Epithelial cell of prostate (primary cell): Measurements from ENCODE around the gene MIGA2.
"Not testable (repeated sequence)": the region's sequence is repeated elsewhere in the genome, so short reads cannot be mapped to it uniquely, and the experiment has no call there.

Experiments
- DNase-seq: peaks from one replicate; pipeline ENCODE4 v3.0.0-alpha.2; 2011; ENCODE audit warnings: low read depth, low spot score
- H3K27ac ChIP-seq: fragments of 450-650 bp; 2 replicates; pipeline ENCODE4 v1.5.1; 2017; ENCODE audit warnings: mild to moderate bottlenecking

The MIGA2 gene

DNA sequence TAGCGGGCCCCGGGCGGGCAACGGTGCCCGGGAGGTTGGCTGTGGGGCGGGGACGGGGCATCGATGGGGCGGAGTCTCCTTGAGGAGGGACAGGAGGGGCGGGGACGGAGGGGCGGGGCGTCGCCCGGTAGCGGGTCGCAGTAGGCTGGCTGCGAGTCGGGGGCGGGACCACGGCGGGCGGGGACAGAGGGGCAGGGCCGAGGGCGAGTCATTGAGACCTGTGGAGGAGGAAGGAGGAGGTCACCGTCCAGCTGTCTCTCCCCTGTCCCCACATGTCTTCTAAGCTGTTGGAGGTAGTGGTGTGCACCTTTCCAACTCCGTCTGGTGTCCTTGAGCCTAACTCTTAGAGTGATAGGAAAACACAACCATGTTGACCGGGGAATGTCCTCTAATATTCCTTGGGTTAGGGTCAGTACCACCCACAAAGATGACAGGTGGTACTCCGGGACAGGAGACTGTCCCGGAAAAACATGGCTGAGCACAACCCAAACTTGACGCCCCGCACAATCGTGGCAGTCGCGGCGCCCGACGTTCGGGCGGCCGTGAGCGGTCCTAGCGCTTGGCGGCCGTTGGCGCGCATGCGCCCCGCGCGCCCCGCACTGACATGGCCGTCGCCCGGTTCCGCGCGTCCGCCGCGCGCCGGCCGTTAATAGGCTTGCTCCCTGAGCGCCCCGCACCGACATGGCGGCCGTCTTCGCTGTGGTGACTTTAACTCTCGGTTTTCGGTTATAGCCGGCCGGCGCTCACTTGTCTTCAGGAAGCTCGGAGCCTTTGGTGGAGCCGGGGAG, 74.5 kb downstream of the MIGA2 start, which contains the start of the genes CRAT and PTPA:
CRAT (minus strand) TSS at position 54 of the 788 bp plus-strand sequence. CDS start 284 bp downstream, outside the sequence.
PTPA (plus strand) TSS at position 676 of the 788 bp plus-strand sequence. CDS start 186 bp downstream, outside the sequence.
- DNase-seq: peak; percentile 68
- H3K27ac ChIP-seq: peak within 1 kb of the TSS; percentile 82

DNA sequence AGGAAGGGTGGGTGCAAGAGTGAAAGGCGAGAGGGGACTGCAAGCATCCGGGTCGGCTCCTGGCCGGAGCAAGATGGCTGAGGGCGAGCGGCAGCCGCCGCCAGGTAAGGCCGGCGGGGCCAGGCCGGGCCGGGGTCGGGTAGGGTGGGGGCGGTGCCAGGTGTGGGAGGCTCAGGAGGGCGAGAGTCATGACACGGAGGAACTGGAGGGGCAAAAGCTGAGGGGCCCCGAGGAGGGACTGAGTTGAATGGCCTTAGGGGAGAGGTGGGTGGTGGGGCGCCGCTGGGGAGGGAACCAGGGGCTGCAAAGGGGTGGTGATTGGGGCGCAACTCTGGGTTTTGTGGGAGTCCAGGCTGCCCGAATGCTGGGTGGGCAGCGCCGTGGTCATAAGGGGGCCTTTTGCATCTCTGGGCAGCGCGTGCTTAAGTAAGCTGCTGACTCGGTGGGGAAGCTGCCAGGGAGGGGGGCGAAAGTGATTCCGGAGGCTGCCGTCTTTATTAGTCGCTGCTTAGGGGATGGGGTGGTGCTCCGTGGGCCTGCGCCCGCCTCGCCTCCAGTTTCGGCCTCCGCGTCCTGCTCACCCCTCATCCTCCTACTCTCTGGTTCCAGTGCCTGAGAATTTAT, 75.2 kb downstream of the MIGA2 start:
- peak overlapping the region; percentile 82 for H3K27ac ChIP-seq
- no peak for DNase-seq

DNA sequence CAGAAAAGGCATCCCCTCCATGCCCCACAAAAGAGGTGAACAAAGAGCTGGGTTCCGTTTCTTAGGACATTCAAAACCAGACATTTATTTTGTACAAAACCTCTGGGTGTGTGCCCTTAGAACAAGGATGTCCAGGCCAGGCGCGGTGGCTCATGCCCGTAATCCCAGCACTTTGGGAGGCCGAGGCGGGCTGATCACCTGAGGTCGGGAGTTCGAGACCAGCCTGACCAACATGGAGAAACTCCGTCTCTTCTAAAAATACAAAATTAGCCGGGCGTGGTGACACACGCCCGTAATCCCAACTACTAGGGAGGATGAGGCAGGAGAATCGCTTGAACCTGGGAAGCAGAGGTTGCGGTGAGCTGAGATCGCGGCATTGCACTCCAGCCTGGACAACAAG, 76.1 kb downstream of the MIGA2 start:
- H3K27ac ChIP-seq: peak overlapping the region; percentile 82

DNA sequence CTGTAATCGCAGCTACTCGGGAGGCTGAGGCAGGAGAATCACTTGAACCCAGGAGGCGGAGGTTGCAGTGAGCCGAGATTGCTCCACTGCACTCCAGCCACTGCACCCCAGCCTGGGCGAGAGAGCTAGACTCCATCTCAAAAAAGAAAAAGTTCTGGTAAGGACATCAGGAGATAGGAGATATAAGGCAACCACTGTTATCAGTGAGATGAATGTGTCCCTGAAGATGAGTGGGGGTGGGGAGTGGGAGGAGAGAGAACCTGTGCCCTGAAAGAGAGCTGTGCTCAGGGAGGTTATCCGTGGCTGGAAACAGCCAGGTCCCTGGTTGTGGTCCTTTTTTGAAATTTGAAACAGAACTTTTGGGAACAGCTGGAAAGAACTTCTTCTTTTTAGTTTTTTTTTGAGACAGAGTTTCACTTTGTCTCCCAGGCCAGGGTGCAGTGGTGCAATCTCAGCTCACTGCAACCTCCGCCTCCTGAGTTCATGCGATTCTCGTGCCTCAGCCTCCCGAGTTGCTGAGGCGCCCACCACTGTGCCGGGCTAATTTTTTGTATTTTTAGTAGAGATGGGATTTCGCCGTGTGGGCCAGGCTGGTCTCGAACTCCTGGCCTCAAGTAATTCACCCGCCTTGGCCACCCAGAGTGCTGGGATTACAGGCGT, 77.3 kb downstream of the MIGA2 start:
- no peak overlapping the region for H3K27ac ChIP-seq
- DNase-seq: no peak

More for the DNA sequence above, 76.1 kb downstream of the MIGA2 start:
- DNase-seq: not testable (repeated sequence)

DNA sequence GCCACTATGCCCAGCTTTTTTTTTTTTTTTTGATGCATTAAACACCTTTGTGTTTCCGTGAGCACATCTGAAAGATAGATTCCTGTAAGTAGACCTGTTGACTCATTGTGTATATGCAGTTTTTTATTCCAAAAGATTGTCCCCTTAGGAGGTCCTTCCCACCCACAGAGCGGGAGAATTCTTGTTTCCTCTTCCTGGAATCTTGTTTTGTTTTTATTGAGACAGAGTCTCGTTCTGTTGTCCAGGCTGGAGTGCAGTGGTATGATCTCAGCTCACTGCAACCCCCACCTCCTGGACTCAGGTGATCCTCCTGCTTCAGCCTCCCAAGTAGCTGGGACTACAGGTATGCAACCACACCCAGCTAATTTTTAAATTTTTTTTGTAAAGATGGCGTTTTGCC, 82.4 kb downstream of the MIGA2 start:
- H3K27ac ChIP-seq: no peak overlapping the region
- DNase-seq: no peak

DNA sequence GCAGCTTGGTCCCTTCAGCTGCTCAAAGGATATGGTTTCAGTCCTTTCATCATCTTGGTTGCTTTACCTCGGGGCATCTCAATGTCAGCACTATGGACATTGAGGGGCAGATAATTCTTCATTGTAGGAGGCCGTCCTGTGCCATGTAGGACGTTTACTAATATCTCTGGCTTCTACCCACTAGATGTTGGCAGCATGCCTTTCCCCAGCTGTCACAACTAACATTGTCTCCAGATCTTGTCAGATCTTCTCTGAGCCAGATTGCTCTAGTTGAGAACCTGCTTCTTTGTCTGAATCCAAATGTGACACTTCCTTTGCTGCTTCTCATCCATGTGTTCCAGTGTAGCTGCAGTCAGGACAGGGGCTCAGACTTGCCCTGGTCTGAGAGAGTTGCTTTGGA, 85.1 kb downstream of the MIGA2 start:
- no peak overlapping the region for H3K27ac ChIP-seq
- no peak for DNase-seq
